Cardiac septum (tissue), 1 donor: Measurements from ENCODE around the gene HS3ST3A1. TPM values are rescaled to one million over a fixed set of nuclear protein-coding genes. Genes with fewer than 3 reads are reported as not detected.
"Not testable (repeated sequence)": the region's sequence is repeated elsewhere in the genome, so short reads cannot be mapped to it uniquely, and the experiment has no call there.

Source experiments
- DNase-seq: peaks from one replicate; pipeline ENCODE4 v3.0.0-alpha.2; 2020; ENCODE audit warnings: low spot score
- intact Hi-C: fragments of 100-400 bp; cut with DNase I; formaldehyde crosslinking; loops from one replicate; pipeline ENCODE4 v1.14.0; 2022
- total RNA-seq: library from RNA; stranded (reverse); fragmentation: NEBNext Ultra II Directional; extraction: Animal tissue kit (Norgen Biotek cat#: 25700); gene quantifications from one replicate; pipeline ENCODE4 v1.2.1, GENCODE V29; 2021
- donor health status: DM: no; HTN: no; CAD: no.

The HS3ST3A1 gene
- total RNA-seq, 1 donor from 2014 or later = 3.2 TPM

- no peak for DNase-seq
- intact Hi-C loops = no loop called here
Measured at GRCh38 chr17:13509527-13509926, 92.2 kb downstream of the HS3ST3A1 start.

GRCh38 chr17:13508896-13509295 lies 92.8 kb downstream of the HS3ST3A1 start:
- intact Hi-C loops = no loop called here

GRCh38 chr17:13503526-13503925 lies 98.2 kb downstream of the HS3ST3A1 start:
- intact Hi-C loops = no loop called here
- DNase-seq = no peak

More at GRCh38 chr17:13508896-13509295, 92.8 kb downstream of the HS3ST3A1 start:
- no peak for DNase-seq

GRCh38 chr17:13502263-13502662 lies 99.5 kb downstream of the HS3ST3A1 start:
- intact Hi-C loops = no loop called here
- no peak for DNase-seq

GRCh38 chr17:13500947-13501346 lies 100.8 kb downstream of the HS3ST3A1 start:
- DNase-seq = no peak
- intact Hi-C loops = no loop called here

- DNase-seq = no peak
- intact Hi-C loops = no loop called here
Measured at GRCh38 chr17:13498184-13498583, 103.5 kb downstream of the HS3ST3A1 start.

GRCh38 chr17:13496553-13497056 lies 105.1 kb downstream of the HS3ST3A1 start:
- intact Hi-C loops, DNase-seq: not testable (repeated sequence)

GRCh38 chr17:13495423-13495822 lies 106.3 kb downstream of the HS3ST3A1 start:
- intact Hi-C loops = no loop called here
- DNase-seq = no peak

- DNase-seq = no peak
- intact Hi-C loops = no loop called here
Measured at GRCh38 chr17:13492737-13493122, 109.0 kb downstream of the HS3ST3A1 start.

GRCh38 chr17:13491916-13492736 lies 109.6 kb downstream of the HS3ST3A1 start:
- no peak for DNase-seq
- intact Hi-C loops = no loop called here

- intact Hi-C loops = no loop called here
- DNase-seq = no peak
Measured at GRCh38 chr17:13491491-13491890, 110.2 kb downstream of the HS3ST3A1 start.

GRCh38 chr17:13490906-13491482 lies 110.7 kb downstream of the HS3ST3A1 start:
- DNase-seq = no peak
- intact Hi-C loops = no loop called here

GRCh38 chr17:13490427-13490826 lies 111.3 kb downstream of the HS3ST3A1 start:
- intact Hi-C loops = no loop called here
- no peak for DNase-seq

- intact Hi-C loops = no loop called here
- DNase-seq = no peak
Measured at GRCh38 chr17:13485327-13485726, 116.4 kb downstream of the HS3ST3A1 start.

- intact Hi-C loops = no loop called here
- no peak for DNase-seq
Measured at GRCh38 chr17:13484020-13484419, 117.7 kb downstream of the HS3ST3A1 start.

- intact Hi-C loops = no loop called here
Measured at GRCh38 chr17:13480877-13481276, 120.9 kb downstream of the HS3ST3A1 start.

GRCh38 chr17:13478326-13478830 lies 123.4 kb downstream of the HS3ST3A1 start:
- DNase-seq = no peak
- intact Hi-C loops = no loop called here

More at GRCh38 chr17:13480877-13481276, 120.9 kb downstream of the HS3ST3A1 start:
- no peak for DNase-seq

- intact Hi-C loops = no loop called here
- DNase-seq = no peak
Measured at GRCh38 chr17:13477180-13477611, 124.5 kb downstream of the HS3ST3A1 start.

- DNase-seq = no peak
Measured at GRCh38 chr17:13476720-13477119, 125.0 kb downstream of the HS3ST3A1 start.

GRCh38 chr17:13475574-13476223 lies 126.0 kb downstream of the HS3ST3A1 start:
- DNase-seq = no peak
- intact Hi-C loops = no loop called here

More at GRCh38 chr17:13476720-13477119, 125.0 kb downstream of the HS3ST3A1 start:
- intact Hi-C loops = no loop called here
